ENCODE data around the gene DDX41.
"Not testable (repeated sequence)": the region's sequence is repeated elsewhere in the genome, so short reads cannot be mapped to it uniquely, and the experiment has no call there.

DDX41 gene

GRCh38 chr5:177537389-177538361 is 20.9 kb upstream of the DDX41 start:
- DNase-seq, result no peak

GRCh38 chr5:177536386-177536785 is 19.6 kb upstream of the DDX41 start:
- DNase-seq, result no peak

- no peak for DNase-seq
These were observed 18.4 kb upstream of the DDX41 start for GRCh38 chr5:177535125-177535524.

GRCh38 chr5:177534433-177534832 is 17.7 kb upstream of the DDX41 start:
- not testable (repeated sequence) for DNase-seq

GRCh38 chr5:177531209-177531940 is 14.6 kb upstream of the DDX41 start:
- DNase-seq, result no peak

GRCh38 chr5:177530638-177531037 is 13.9 kb upstream of the DDX41 start:
- no peak for DNase-seq

- no peak for DNase-seq
These were observed 12.8 kb upstream of the DDX41 start for GRCh38 chr5:177529247-177530203.

- no peak for DNase-seq
These were observed 11.9 kb upstream of the DDX41 start for GRCh38 chr5:177528631-177529030.

GRCh38 chr5:177527595-177527994 is 10.8 kb upstream of the DDX41 start:
- DNase-seq, result no peak

GRCh38 chr5:177526791-177527190 is 10.0 kb upstream of the DDX41 start:
- no peak for DNase-seq

GRCh38 chr5:177526191-177526590 is 9.4 kb upstream of the DDX41 start:
- DNase-seq, result no peak

GRCh38 chr5:177524941-177525655 is 8.3 kb upstream of the DDX41 start:
- DNase-seq, result no peak

GRCh38 chr5:177524539-177524900 is 7.8 kb upstream of the DDX41 start:
- no peak for DNase-seq

- DNase-seq, result no peak
These were observed 7.2 kb upstream of the DDX41 start for GRCh38 chr5:177523711-177524538.

GRCh38 chr5:177520916-177521513 is 4.3 kb upstream of the DDX41 start:
- DNase-seq, result no peak

- DNase-seq, result no peak
These were observed 3.5 kb upstream of the DDX41 start for GRCh38 chr5:177520271-177520670.

- DNase-seq, result no peak
These were observed 2.9 kb upstream of the DDX41 start for GRCh38 chr5:177519463-177520235.

- no peak for DNase-seq
These were observed 1.2 kb downstream of the DDX41 start for GRCh38 chr5:177515580-177515979.

- no peak for DNase-seq
These were observed 2.2 kb downstream of the DDX41 start for GRCh38 chr5:177514541-177514940.

GRCh38 chr5:177513500-177513899 is 3.3 kb downstream of the DDX41 start:
- no peak for DNase-seq

Measured in CD4-positive, alpha-beta T cell treated with Interleukin-12 subunit alpha and Interleukin-12 subunit beta, for 1 hour (primary cell).